Panc1 (cell line): ENCODE results near the gene LBR. TPM values are rescaled to one million over a fixed set of nuclear protein-coding genes. Genes with fewer than 3 reads are reported as not detected.

Experiments
- ATAC-seq: fragments of 200-7000 bp; cut with Tn5 transposase; 2 replicates; pipeline ENCODE4 v1.9.1; 2020; ENCODE audit warnings: mild to moderate bottlenecking, moderate library complexity
- BruUV-seq: library from RNA; stranded (reverse); fragments of 400-500 nt; replicated peaks from 2 replicates; lab custom pipeline; 2021; lab: Mats Ljungman, UMichigan
- CTCF ChIA-PET: fragments of 300-600 bp; sonication (Branson Sonifier 250); formaldehyde crosslinking; loops from one replicate; lab custom pipeline; 2022; ENCODE audit warnings: antibody characterized with exemption; lab: Charles Lee
- POLR2A ChIA-PET: fragments of 300-600 bp; sonication (Branson Sonifier 250); formaldehyde crosslinking; loops from one replicate; lab custom pipeline; 2022; ENCODE audit warnings: antibody characterized with exemption; lab: Charles Lee
- DNase-seq: peaks from one replicate; pipeline ENCODE4 v3.0.0-alpha.2; 2010; ENCODE audit warnings: low read depth, low spot score
- H3K27ac ChIP-seq: 2 replicates; pipeline ENCODE4 v1.5.1; 2011; ENCODE audit warnings: mild to moderate bottlenecking, low read length, inconsistent platforms
- H3K27me3 ChIP-seq: fragments of 200-500 bp; sonication (Bioruptor generic); 2 replicates; pipeline ENCODE4 v1.6.0; 2014; ENCODE audit warnings: low read length, inconsistent platforms; ENCODE audit not compliant: control insufficient read depth, insufficient read depth
- H3K36me3 ChIP-seq: fragments of 200-500 bp; sonication (Bioruptor generic); 2 replicates; pipeline ENCODE4 v1.5.1; 2014; ENCODE audit warnings: inconsistent platforms, mild to moderate bottlenecking, low read length, moderate library complexity; ENCODE audit not compliant: control insufficient read depth, insufficient read depth
- H3K4me1 ChIP-seq: 2 replicates; pipeline ENCODE4 v1.5.1; 2011; ENCODE audit warnings: inconsistent platforms, mild to moderate bottlenecking, low read length, moderate library complexity; ENCODE audit not compliant: control insufficient read depth, insufficient read depth
- H3K4me3 ChIP-seq, 2 experiments: 2 replicates each; pipeline ENCODE4 v1.5.1; 2011 to 2012; ENCODE audit warnings: low read depth in 2 of 2, low read length in 2 of 2, mild to moderate bottlenecking in 2 of 2, inconsistent platforms in 1 of 2, moderate library complexity in 1 of 2
- H3K9me3 ChIP-seq: fragments of 200-500 bp; sonication (Bioruptor generic); 2 replicates; pipeline ENCODE4 v1.5.1; 2014; ENCODE audit warnings: low read depth, mild to moderate bottlenecking, inconsistent platforms, low read length, moderate library complexity; ENCODE audit not compliant: control insufficient read depth, insufficient read depth
- POLR2AphosphoS5 ChIP-seq: IDR thresholded peaks from 2 replicates; pipeline ENCODE4 v1.6.1; 2012; ENCODE audit warnings: mild to moderate bottlenecking, low read depth, low read length, moderate library complexity
- REST ChIP-seq, 2 experiments: IDR thresholded peaks; 2 replicates each; pipeline ENCODE4 v1.6.1; 2011 to 2012; ENCODE audit warnings: low read depth in 2 of 2, control low read depth in 1 of 2, low read length in 1 of 2, mild to moderate bottlenecking in 1 of 2, moderate library complexity in 1 of 2; ENCODE audit not compliant: insufficient read depth in 1 of 2
- SIN3A ChIP-seq: IDR thresholded peaks from 2 replicates; pipeline ENCODE4 v1.6.1; 2012; ENCODE audit warnings: low read depth, mild to moderate bottlenecking, low read length, moderate library complexity, borderline replicate concordance; ENCODE audit not compliant: insufficient read depth
- TCF7L2 ChIP-seq: IDR thresholded peaks from 2 replicates; pipeline ENCODE4 v1.6.1; 2011; ENCODE audit warnings: mild to moderate bottlenecking, low read depth, low read length, inconsistent platforms
- in situ Hi-C: cut with HindIII; loops from 2 replicates; pipeline ENCODE4 v1.10.0; 2016; ENCODE audit warnings: low sequenced_read_pairs, low pct_unique_long_range_greater_than_20kb
- intact Hi-C: fragments of 100-400 bp; cut with micrococcal nuclease; formaldehyde crosslinking; loops from one replicate; pipeline ENCODE4 v1.10.0; 2022; ENCODE audit not compliant: unreplicated experiment
- total RNA-seq: library from RNA; stranded (reverse); gene quantifications from one replicate; pipeline ENCODE4 v1.2.1, GENCODE V29; 2021; ENCODE audit not compliant: unreplicated experiment
- TF ChIP-seq, protein P1 (sequence below): fragments of 450-650 bp; IDR thresholded peaks from 2 replicates; pipeline ENCODE4 v1.5.1; 2017; ENCODE audit warnings: mild to moderate bottlenecking

Gene LBR
- total RNA-seq, 1 experiment from 2014 or later = 58.2 TPM

GRCh38 chr1:225361176-225361575 is 66.7 kb downstream of the LBR start:
- ChIA-PET CTCF (no interaction called here), POLR2A (no interaction called here)
- ATAC-seq (no peak), DNase-seq (no peak)
- H3K9me3 ChIP-seq = no peaks in the 10 kb centered on the region
- no TSS peak for BruUV-seq
- TF ChIP-seq TCF7L2 (no peak), POLR2AphosphoS5 (no peak), REST (IDR thresholded peaks at IDR 0.05; ENCODE audit: insufficient read depth in 1 of 2, low read depth in 2 of 2, low read length in 1 of 2) (no peak), SIN3A (no peak)
- TF ChIP-seq, protein P1, sequence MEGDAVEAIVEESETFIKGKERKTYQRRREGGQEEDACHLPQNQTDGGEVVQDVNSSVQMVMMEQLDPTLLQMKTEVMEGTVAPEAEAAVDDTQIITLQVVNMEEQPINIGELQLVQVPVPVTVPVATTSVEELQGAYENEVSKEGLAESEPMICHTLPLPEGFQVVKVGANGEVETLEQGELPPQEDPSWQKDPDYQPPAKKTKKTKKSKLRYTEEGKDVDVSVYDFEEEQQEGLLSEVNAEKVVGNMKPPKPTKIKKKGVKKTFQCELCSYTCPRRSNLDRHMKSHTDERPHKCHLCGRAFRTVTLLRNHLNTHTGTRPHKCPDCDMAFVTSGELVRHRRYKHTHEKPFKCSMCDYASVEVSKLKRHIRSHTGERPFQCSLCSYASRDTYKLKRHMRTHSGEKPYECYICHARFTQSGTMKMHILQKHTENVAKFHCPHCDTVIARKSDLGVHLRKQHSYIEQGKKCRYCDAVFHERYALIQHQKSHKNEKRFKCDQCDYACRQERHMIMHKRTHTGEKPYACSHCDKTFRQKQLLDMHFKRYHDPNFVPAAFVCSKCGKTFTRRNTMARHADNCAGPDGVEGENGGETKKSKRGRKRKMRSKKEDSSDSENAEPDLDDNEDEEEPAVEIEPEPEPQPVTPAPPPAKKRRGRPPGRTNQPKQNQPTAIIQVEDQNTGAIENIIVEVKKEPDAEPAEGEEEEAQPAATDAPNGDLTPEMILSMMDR = no peak
- peaks cover 5% of the 10 kb centered on the region; the same call in 1 of the 2 replicates for H3K27me3 ChIP-seq
- in situ Hi-C loops (no loop called here), intact Hi-C loops (no loop called here)
- H3K4me1 ChIP-seq = no peaks in the 10 kb centered on the region
- no peaks in the 10 kb centered on the region for H3K36me3 ChIP-seq
- H3K4me3 ChIP-seq = no peak overlapping the region
- H3K27ac ChIP-seq = no peak overlapping the region

GRCh38 chr1:225360119-225360518 is 67.7 kb downstream of the LBR start:
- peaks cover 5% of the 10 kb centered on the region; the same call in 1 of the 2 replicates for H3K27me3 ChIP-seq
- H3K36me3 ChIP-seq = no peaks in the 10 kb centered on the region
- no peak overlapping the region for H3K4me3 ChIP-seq
- BruUV-seq = no TSS peak
- intact Hi-C loops (no loop called here), in situ Hi-C loops (no loop called here)
- TF ChIP-seq TCF7L2 (no peak), POLR2AphosphoS5 (no peak), REST (IDR thresholded peaks at IDR 0.05; ENCODE audit: insufficient read depth in 1 of 2, low read depth in 2 of 2, low read length in 1 of 2) (no peak)
- TF ChIP-seq, protein P1 = no peak
- CTCF ChIA-PET = no interaction called here
- no peak overlapping the region for H3K27ac ChIP-seq
- H3K4me1 ChIP-seq = no peaks in the 10 kb centered on the region
- ATAC-seq (no peak), DNase-seq (no peak)
- POLR2A ChIA-PET = no interaction called here
- H3K9me3 ChIP-seq = no peaks in the 10 kb centered on the region
